Astrocyte (in vitro differentiated cells and primary cell): ENCODE measurements around the gene SCLY.

Experiments
- CTCF ChIP-seq: IDR thresholded peaks from 2 replicates; pipeline ENCODE4 v1.5.1; 2011; ENCODE audit warnings: low read depth, mild to moderate bottlenecking, inconsistent platforms, low read length, moderate library complexity; ENCODE audit not compliant: insufficient read depth
- EZH2 ChIP-seq: IDR thresholded peaks from 2 replicates; pipeline ENCODE4 v1.6.1; 2012; ENCODE audit warnings: mild to moderate bottlenecking, low read length, inconsistent platforms; ENCODE audit not compliant: insufficient read depth

DNA sequence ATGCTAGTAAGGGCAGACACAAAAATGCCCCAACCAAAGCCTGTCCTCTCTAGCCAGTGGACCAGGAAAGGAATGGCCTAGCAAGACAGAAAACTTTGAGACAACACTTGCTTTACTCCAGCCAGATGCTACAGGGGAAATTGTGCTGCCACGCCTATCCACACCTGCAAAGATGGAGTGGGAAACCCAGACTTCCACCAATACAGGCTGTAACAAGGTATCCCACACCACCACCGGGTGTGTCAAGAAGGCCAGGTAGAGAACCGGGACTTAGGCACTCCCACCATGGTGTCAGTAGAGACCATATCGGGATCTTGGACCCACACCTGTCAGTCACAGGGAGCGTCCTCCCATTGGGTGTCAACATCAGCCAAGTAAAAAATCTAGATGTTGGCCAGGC lies 23.1 kb downstream of the SCLY start:
- TF ChIP-seq CTCF (no peak), EZH2 (no peak)
